CD14-positive monocyte (primary cell): ENCODE results near the gene CDK7. TPM values are rescaled to one million over a fixed set of nuclear protein-coding genes. Genes with fewer than 3 reads are reported as not detected.

ENCODE experiments used
- DNase-seq, 3 donors: peaks; one replicate each; pipeline ENCODE4 v3.0.0-alpha.2; 2011 to 2022
- H2AFZ ChIP-seq: 2 replicates; pipeline ENCODE4 v1.6.0; 2012; ENCODE audit warnings: mild to moderate bottlenecking, low read depth, low read length, inconsistent platforms; ENCODE audit not compliant: insufficient read depth, poor library complexity, severe bottlenecking
- H3K27ac ChIP-seq, 2 donors: 1 replicate in 1 of 2; 2 replicates in 1 of 2; pipeline ENCODE4 v1.5.1; 2012 to 2013; ENCODE audit warnings: low read length in 2 of 2, control low read depth in 1 of 2, inconsistent platforms in 1 of 2, low read depth in 1 of 2, mild to moderate bottlenecking in 1 of 2
- H3K27me3 ChIP-seq, 2 donors: one replicate each; pipeline versions ENCODE4 v1.6.0 to v1.6.1; 2011 to 2013; ENCODE audit warnings: low read length in 2 of 2; ENCODE audit not compliant: control insufficient read depth in 2 of 2, insufficient read depth in 2 of 2
- H3K36me3 ChIP-seq, 2 donors: replicated peaks in 1 of 2; 1 replicate in 1 of 2; 2 replicates in 1 of 2; pipeline versions ENCODE4 v1.5.1 to v1.6.1; 2012 to 2013; ENCODE audit warnings: low read length in 2 of 2, control low read depth in 1 of 2, inconsistent platforms in 1 of 2, mild to moderate bottlenecking in 1 of 2; ENCODE audit not compliant: insufficient read depth in 2 of 2, control insufficient read depth in 1 of 2
- H3K4me1 ChIP-seq, 2 donors: 1 replicate in 1 of 2; 2 replicates in 1 of 2; pipeline versions ENCODE4 v1.5.1 to v1.6.1; 2012 to 2013; ENCODE audit warnings: low read length in 2 of 2, control low read depth in 1 of 2, inconsistent platforms in 1 of 2, mild to moderate bottlenecking in 1 of 2, moderate library complexity in 1 of 2; ENCODE audit not compliant: insufficient read depth in 2 of 2, control insufficient read depth in 1 of 2
- H3K4me2 ChIP-seq: replicated peaks from 2 replicates; pipeline ENCODE3; 2012; ENCODE audit warnings: low read length, moderate library complexity, mild to moderate bottlenecking; ENCODE audit not compliant: poor library complexity, severe bottlenecking; ENCODE audit errors: extremely low read depth
- H3K4me3 ChIP-seq, 3 experiments: fragments of 200-600 bp in 1 of 3; sonication (generic) in 1 of 3; replicated peaks in 1 of 3; 1 replicate in 2 of 3; 2 replicates in 1 of 3; pipeline ENCODE4 v1.5.1; 2011 to 2013; ENCODE audit warnings: low read length in 3 of 3, mild to moderate bottlenecking in 3 of 3, control low read depth in 2 of 3, low read depth in 2 of 3, inconsistent platforms in 1 of 3, moderate library complexity in 1 of 3
- H3K79me2 ChIP-seq: 2 replicates; pipeline ENCODE4 v1.6.0; 2012; ENCODE audit warnings: mild to moderate bottlenecking, control low read depth, inconsistent platforms, low read length, moderate library complexity; ENCODE audit not compliant: insufficient read depth
- H3K9ac ChIP-seq: 2 replicates; pipeline ENCODE4 v1.6.0; 2017; ENCODE audit warnings: low read length, mild to moderate bottlenecking; ENCODE audit not compliant: insufficient read depth, poor library complexity, severe bottlenecking
- H3K9me3 ChIP-seq, 2 donors: replicated peaks in 1 of 2; 1 replicate in 1 of 2; 2 replicates in 1 of 2; pipeline versions ENCODE4 v1.5.1 to v1.6.1; 2012 to 2013; ENCODE audit warnings: low read length in 2 of 2, control low read depth in 1 of 2; ENCODE audit not compliant: control insufficient read depth in 1 of 2, insufficient read depth in 1 of 2
- H4K20me1 ChIP-seq: 2 replicates; pipeline ENCODE4 v1.6.0; 2012; ENCODE audit warnings: mild to moderate bottlenecking, low read length, control low read depth, moderate library complexity; ENCODE audit not compliant: insufficient read depth
- H3K27ac Mint-ChIP-seq, 7 donors: one replicate each; pipeline ENCODE4 v1.8.0; 2020; ENCODE audit warnings: mild to moderate bottlenecking in 7 of 7, mixed read lengths in 7 of 7, moderate library complexity in 6 of 7, inconsistent platforms in 2 of 7
- H3K27me3 Mint-ChIP-seq, 3 donors: one replicate each; pipeline ENCODE4 v1.8.0; 2021 to 2022; ENCODE audit warnings: low read depth in 3 of 3, mild to moderate bottlenecking in 3 of 3, mixed read lengths in 3 of 3, moderate library complexity in 3 of 3, inconsistent platforms in 1 of 3
- H3K36me3 Mint-ChIP-seq, 2 donors: one replicate each; pipeline ENCODE4 v1.8.0; 2020; ENCODE audit warnings: mixed read lengths in 2 of 2, inconsistent platforms in 1 of 2, mild to moderate bottlenecking in 1 of 2
- H3K4me1 Mint-ChIP-seq: one replicate; pipeline ENCODE4 v1.8.0; 2020; ENCODE audit warnings: mild to moderate bottlenecking, mixed read lengths
- H3K4me3 Mint-ChIP-seq, 2 donors: one replicate each; pipeline ENCODE4 v1.8.0; 2020; ENCODE audit warnings: mild to moderate bottlenecking in 2 of 2, mixed read lengths in 2 of 2, moderate library complexity in 1 of 2
- H3K9me3 Mint-ChIP-seq, 7 donors: one replicate each; pipeline ENCODE4 v1.8.0; 2020 to 2022; ENCODE audit warnings: mixed read lengths in 7 of 7, mild to moderate bottlenecking in 6 of 7, moderate library complexity in 6 of 7, inconsistent platforms in 2 of 7
- WGBS: methylation state at CpG from one replicate; pipeline ENCODE4 v1.1.5; 2013; ENCODE audit warnings: missing lambda C conversion rate; ENCODE audit not compliant: insufficient coverage; 5-methylcytosine and 5-hydroxymethylcytosine counted together
- intact Hi-C, 2 donors: fragments of 100-400 bp; cut with micrococcal nuclease; formaldehyde crosslinking; loops; one replicate each; pipeline versions ENCODE4 v1.15.0 to v1.15.1; 2023
- polyA plus RNA-seq, 3 donors: library from polyadenylated mRNA; depleted of rRNA in 1 of 3; unstranded in 2 of 3; stranded (reverse) in 1 of 3; fragments of 300-500 nt in 2 of 3; fragments of >200 nt in 1 of 3; fragmentation: Illumina TruSeq in 2 of 3; gene quantifications; 1 replicate in 2 of 3; 2 replicates in 1 of 3; pipeline ENCODE4 v1.2.3, GENCODE V29; 2012 to 2021
- TF ChIP-seq, protein P1 (sequence below): fragments of 200-600 bp; IDR thresholded peaks from one replicate; pipeline ENCODE4 v1.8.0; 2022; ENCODE audit warnings: antibody characterized with exemption, mild to moderate bottlenecking

Gene CDK7
- polyA plus RNA-seq, 3 donors, result 12.4 to 20.4 (median 14.4) TPM

DNA sequence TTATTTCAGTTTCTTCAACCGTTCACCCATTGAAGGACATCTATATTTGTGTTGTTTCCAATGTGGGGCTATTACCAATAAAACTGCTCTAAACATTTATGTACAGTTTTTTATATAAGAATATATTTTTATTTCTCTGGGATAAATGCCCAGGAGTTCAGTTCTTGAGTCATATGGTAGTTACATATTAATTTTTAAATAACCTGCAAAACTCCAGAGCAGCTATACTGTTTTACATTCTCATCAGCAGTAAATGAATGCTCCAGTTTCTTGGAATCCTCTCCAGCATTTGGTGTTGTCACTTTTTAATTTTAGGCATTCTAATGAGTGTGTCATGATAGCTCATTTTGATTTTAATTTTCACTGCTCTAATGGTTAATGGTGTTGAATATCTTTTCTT, 36.2 kb downstream of the CDK7 start:
- H3K4me3 Mint-ChIP-seq, result no peak overlapping the region
- H3K9me3 Mint-ChIP-seq, result no peaks in the 10 kb centered on the region
- TF ChIP-seq, protein P1, sequence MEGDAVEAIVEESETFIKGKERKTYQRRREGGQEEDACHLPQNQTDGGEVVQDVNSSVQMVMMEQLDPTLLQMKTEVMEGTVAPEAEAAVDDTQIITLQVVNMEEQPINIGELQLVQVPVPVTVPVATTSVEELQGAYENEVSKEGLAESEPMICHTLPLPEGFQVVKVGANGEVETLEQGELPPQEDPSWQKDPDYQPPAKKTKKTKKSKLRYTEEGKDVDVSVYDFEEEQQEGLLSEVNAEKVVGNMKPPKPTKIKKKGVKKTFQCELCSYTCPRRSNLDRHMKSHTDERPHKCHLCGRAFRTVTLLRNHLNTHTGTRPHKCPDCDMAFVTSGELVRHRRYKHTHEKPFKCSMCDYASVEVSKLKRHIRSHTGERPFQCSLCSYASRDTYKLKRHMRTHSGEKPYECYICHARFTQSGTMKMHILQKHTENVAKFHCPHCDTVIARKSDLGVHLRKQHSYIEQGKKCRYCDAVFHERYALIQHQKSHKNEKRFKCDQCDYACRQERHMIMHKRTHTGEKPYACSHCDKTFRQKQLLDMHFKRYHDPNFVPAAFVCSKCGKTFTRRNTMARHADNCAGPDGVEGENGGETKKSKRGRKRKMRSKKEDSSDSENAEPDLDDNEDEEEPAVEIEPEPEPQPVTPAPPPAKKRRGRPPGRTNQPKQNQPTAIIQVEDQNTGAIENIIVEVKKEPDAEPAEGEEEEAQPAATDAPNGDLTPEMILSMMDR, result no peak
- Histone ChIP-seq H3K79me2 (no peaks in the 10 kb centered on the region), H3K27me3 (no peaks in the 10 kb centered on the region), H3K4me3 (no peak overlapping the region), H3K4me1 (no peaks in the 10 kb centered on the region), H3K9ac (no peak overlapping the region), H3K36me3 (peaks cover 30 to 82% of the 10 kb centered on the region in 2 donors), H3K27ac (no peak overlapping the region), H3K9me3 (no peaks in the 10 kb centered on the region), H2AFZ (no peak overlapping the region), H4K20me1 (no peaks in the 10 kb centered on the region), H3K4me2 (no peak overlapping the region)
- no CpG with 5 or more reads among the region's 1 CpG for WGBS
- peaks cover 56 to 66% of the 10 kb centered on the region in 2 donors for H3K36me3 Mint-ChIP-seq
- H3K27me3 Mint-ChIP-seq, result no peaks in the 10 kb centered on the region
- peaks cover 5% of the 10 kb centered on the region for H3K4me1 Mint-ChIP-seq
- peak overlapping the region in 2 of 7 donors; percentile 11 to 70 for H3K27ac Mint-ChIP-seq
- DNase-seq, result no peak
- intact Hi-C loops, result no loop called here

- no peaks in the 10 kb centered on the region for H4K20me1 ChIP-seq
- DNase-seq, result no peak
- no peak overlapping the region for H3K4me3 ChIP-seq
- Mint-ChIP-seq H3K27me3 (no peaks in the 10 kb centered on the region), H3K36me3 (peaks cover 60 to 67% of the 10 kb centered on the region in 2 donors), H3K4me1 (peaks cover 5% of the 10 kb centered on the region), H3K4me3 (no peak overlapping the region), H3K9me3 (no peaks in the 10 kb centered on the region), H3K27ac (peak overlapping the region in 3 of 7 donors; percentile 6 to 70 (median 11))
- intact Hi-C loops, result no loop called here
- H3K9me3 ChIP-seq, result no peaks in the 10 kb centered on the region
- no peak overlapping the region for H3K9ac ChIP-seq
- peaks cover 34 to 82% of the 10 kb centered on the region in 2 donors for H3K36me3 ChIP-seq
- H3K4me2 ChIP-seq, result no peak overlapping the region
- H3K4me1 ChIP-seq, result no peaks in the 10 kb centered on the region
- TF ChIP-seq, protein P1, result no peak
- H3K27ac ChIP-seq, result no peak overlapping the region
- H3K79me2 ChIP-seq, result no peaks in the 10 kb centered on the region
- no peak overlapping the region for H2AFZ ChIP-seq
- no peaks in the 10 kb centered on the region for H3K27me3 ChIP-seq
- WGBS, result 93% methylated on average over 2 of the region's 4 CpGs
Measured at GRCh38 chr5:69271376-69271775, 36.7 kb downstream of the CDK7 start.
